DMS79 (cell line): Measurements from ENCODE around the gene GNA12.

ENCODE experiments used
- DNase-seq: peaks from one replicate; lab custom pipeline; 2025; lab: John Stamatoyannopoulos, UW

GNA12 gene

DNA sequence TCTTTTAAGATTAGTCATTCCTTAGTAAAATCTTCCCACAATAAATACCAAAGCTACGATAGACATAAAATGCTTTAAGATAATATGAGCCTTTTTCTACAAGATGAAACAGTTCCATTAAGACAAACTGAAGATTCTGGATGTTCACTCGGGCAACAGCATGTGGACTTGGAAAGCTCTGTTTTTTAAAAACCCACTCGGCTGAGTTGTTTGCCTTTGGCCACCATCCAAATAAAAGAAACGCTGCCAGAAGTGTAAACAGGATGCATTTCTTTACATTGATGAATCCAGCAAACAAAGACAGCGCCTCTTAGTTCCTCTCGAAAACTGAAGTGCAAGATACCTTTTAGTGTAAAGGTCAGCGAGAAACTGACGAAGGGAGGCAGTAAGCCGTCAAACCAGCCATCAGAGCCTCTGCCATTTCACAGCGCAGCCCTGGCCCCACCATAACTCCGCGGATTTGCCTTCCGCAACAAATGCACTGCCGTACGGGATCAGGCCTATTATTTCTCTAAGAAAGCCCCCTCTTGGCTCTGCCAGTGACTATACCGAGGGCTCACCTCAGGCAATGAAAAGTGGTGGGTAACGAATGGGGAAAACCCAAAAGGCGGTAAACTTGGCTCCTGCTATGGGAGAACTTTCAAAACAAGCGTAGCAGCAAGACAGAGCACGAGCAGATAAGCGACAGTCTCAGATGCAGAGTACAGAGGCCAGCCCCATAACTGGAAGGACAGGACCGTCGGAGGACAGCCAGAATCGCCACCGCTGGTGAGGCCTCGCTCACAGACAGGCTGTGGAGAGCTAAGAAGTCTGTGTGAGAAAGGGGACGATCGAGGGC is 41.4 kb downstream of the GNA12 start:
- peak; percentile 31 for DNase-seq

DNA sequence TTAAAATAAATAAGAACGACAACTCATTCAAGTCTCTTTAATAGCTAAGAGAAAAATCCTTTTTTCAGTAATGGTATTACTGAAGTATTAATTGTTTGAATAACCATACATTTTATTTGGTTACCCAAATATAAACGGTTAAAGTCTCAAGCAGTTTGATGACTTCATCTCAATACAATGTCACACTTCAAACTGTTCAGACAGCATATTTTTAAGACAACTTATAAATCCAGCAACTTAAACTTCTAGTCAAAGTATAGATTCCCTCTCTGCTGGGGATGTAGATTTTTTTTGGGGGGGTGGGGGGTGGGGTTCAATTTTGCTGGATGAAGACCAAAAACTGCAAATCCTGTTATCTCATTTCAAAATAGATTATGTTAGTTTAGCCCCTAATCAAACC is 42.0 kb downstream of the GNA12 start:
- no peak for DNase-seq

DNA sequence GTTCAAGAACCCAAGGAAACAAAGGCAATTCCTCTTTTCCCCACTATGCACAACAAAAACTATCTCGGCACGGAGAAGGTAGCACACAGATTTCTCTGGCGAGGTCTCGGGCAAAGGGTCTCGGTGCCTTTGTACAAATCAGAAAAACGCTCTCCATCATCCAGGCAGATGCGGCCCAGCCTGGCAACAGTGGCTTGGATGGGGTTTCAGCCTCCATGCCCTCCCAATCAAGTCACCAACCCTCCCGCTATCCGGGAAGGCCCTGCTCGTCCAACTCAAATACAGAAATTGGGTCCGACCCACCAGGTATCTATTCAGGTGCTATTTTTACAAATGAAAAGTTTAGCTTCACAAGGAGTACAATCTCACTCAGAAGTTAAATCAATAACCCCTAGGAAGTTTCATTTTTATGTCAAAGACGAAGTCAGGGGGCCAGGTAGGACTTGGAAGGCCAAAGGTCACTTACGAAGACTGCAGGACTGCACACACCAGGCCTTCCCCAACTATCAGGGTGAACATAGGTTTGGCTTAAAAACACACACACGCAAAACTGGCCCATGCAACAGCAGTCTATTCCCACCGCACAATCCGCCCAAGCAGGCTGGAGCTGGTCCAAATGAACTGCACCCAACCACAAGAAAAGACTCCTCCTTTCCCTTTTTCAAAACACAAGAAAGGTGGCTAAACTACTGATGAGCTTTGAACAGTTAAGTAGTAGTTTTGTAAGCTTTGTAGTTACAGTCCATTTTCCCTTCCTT is 43.0 kb downstream of the GNA12 start:
- no peak for DNase-seq

DNA sequence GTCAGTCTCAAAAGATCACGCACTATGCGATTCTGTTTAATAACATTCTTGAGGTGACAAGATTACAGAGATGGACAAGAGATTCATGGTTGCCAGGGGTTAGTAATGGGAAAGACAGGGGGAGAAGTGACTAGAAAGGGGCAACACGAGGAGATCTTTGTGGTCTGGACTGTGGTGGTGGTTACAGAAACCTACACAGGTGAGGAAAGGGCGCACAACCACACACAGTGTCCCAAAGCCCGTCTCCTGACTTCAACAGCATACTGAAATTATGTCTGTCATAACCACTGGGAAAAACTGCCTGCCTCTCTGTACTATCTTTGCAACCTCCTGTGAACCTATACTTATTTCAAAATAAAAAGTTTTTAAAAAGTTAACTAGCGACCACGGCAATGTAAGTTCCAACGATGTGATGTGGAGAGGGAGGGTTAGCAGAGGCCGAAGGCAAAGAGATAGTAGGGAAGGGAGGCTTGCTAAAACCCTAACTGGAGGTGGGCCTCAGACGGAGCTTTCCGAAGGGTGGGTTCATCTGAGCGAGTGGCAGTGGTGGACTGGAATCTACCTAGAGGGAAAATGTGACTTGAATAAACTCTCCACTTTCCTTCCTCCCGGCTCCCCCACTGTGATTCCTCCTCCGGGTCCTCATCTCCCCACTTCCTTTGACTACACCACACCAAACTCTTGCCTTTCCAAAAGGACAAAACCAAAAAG is 43.7 kb downstream of the GNA12 start:
- no peak for DNase-seq

DNA sequence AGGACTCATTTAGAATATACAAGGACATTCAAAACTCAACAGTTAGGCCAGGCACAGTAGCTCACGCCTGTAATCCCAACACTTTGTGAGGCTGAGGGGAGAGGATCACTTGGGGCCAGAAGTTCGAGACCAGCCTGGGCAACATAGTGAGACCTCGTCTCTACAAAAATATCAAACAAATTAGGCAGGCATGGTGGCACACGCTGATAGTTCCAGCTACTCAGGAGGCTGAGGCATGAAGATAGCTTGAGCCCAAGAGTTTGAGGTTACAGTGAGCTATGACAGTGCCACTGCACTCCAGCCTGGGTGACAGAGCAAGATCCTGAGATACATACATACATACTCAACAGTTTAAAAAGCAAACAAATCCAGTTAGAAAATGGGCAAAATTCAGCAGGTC is 44.9 kb downstream of the GNA12 start:
- DNase-seq: no peak

DNA sequence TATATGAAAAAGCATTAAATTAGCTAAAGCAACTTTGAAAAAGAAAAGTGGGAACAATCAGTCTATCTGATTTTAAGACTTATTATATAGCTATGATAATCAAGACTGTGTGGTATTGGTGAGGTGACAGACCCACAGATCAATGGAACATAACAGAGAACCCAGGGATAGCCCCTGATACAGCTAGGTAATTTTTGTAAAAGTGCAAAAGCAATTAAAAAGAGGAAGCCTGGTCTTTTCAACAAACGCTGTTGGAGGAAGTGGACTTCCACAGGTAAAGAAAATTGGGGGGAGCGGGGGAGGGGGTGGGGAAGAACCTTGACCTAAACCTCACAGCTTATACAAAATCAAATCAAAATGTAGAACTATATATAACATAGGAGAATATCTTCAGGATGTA is 45.4 kb downstream of the GNA12 start:
- no peak for DNase-seq

DNA sequence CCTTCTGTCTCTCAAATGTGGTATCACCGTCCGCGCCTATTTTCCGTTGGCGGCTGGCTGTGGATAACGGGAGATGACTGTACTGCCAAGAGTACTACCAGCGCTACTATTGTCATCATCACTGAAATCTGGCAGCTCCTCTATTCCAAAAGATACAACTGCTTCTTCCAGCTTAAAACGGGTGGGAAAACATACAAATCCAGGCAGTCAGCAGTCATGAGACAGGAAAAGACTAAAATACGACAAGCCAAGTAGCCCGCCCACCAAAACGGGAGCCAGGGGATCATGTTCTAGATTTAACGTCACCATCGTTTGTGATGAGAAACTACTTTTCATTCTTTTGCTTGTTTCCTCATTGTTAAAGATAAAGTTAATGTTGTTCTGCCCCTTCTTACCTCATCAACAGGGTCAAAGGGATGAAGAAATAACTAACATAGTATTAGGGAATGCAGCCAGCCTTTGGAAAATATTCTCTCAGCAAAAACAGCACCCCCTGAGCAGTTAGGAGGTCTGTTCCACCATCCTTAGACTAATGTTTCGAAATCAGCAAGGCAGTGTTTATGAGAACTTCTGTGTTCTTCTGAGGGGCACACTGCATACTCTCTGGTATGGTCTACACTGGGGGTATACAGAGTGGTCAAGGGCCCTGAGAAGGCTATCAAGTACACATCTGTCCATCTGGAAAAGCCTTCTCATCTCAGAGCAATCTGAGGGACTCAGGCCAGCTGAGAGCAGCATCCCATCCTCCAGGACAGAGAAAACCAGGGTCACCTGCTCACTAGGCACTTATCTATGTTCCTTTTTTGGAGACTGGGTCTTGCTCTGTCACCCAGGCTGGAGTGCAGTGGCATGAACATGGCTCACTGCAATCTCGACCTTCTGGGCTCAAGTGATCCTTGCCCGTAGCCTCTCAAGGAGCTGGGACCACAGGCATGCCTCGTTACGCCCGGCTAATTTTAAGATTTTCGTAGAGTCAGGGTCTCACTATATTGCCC is 47.5 kb downstream of the GNA12 start:
- DNase-seq: no peak

DNA sequence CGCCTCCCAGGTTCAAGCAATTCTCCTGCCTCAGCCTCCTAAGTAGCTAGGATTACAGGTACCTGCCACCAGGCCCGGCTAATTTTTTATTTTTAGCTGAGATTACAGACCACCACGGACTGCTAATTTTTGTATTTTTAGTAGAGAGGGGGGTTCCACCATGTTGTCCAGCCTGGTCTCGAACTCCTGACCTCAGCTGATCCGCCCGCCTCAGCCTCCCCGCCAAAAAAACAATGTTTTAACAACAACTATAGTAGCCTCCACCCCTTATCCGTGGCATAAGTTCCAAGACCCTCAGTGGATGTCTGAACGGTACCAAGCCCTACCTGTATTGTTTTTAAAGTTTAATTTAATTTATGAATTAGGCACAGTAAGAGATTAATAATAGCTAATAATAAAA is 48.2 kb downstream of the GNA12 start:
- DNase-seq: no peak

DNA sequence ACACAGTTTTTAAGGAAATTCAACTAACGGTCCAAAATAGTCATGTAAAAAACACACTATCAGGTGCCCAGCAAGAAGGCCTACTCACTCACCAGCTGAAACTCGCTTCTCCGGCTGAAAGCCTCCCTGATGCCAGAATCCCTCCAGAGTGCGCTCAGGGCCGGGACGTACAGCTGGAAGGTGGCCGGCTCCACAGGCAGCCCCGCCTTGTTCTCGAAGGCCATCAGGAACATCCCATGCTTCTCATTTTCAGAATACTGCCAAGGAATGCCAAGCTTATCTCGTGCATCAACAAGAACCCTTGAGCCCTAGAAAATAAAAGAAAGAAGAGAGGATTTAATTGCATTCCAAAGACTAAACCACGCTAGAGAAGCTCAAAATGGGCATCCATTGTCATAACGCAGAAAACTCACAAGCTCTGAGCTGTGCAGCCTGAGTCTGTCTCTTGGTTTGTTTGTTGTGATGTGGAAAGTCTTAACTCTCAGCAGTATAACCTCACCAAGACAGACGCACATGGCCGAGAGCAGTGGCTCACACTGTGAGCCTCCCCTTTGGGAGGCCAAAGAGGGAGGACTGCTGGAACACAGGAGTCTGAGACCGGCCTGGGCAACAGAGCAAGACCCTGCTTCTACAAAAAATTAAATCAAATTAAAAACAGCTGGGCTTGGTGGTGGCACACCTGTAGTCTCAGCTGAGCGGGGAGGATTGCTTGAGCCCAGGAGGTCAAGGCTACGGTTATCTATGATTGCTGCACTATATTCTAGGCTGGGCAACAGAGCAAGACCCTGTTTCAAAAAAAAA is 49.1 kb downstream of the GNA12 start:
- DNase-seq: no peak

DNA sequence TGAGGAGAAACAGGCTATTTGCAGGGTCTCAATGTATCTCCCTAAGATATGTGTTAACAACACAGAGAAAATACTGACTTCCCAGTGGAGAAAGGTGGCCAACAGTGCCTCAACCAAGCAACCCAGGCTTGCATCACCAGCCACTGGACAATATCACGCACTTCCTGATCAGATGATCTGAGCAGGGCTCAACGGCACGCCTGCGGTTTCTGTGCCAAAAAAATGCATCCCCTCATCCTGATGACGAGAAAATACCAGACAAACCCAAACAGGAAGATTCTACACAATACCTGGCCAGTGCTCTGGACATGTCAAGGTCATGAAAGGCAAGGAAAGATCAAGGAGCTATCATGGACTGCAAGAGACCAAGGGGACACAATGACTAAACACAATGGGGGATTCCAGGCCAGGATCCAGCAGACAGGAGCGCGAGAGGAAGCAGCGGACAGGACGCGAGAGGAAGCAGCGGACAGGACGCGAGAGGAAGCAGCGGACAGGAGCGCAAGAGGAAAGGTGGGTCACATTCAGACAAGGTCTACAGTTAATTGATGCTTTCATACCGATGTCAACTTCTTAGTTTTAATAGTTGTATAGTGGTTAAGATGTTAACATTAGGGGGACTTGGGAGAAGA is 51.1 kb downstream of the GNA12 start:
- DNase-seq: no peak

DNA sequence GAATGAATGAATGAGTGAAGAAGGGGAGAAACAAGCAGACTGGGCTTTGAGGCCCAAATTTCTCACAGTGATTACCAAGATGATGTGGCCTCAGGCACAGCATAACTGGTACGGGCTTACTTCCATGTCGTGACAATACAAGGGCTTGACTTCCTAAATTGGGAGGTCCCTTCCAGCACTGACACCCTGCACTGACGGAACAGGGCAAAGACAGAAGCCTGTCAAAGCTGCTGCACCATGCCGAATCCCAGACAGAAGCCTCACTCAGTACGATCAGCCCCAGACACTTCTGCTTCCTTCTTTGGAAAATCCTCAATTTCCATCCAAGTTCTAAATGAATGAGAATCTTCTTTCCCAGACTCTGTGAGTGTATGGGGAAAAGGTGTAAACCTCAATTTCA is 51.9 kb downstream of the GNA12 start:
- no peak for DNase-seq

DNA sequence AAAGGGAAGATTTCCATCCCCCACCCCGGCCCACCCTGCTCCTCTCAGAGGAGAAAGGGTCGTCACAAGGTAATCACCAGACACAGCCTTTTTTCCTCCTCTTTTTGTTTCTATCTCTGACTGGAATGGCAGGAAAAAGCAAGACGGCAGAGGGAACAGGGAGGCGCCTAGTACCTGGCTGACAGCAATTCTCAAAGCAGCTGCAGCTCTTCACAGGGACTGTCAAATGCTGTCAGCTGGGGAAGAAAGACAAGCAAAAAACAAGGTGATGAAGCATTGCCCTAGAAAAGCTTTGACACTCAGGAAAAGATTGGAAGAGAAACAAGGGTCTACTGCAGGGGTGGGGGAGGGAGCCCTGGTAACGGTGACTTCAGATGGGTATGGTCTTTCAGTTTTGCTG is 52.7 kb downstream of the GNA12 start:
- DNase-seq: no peak

DNA sequence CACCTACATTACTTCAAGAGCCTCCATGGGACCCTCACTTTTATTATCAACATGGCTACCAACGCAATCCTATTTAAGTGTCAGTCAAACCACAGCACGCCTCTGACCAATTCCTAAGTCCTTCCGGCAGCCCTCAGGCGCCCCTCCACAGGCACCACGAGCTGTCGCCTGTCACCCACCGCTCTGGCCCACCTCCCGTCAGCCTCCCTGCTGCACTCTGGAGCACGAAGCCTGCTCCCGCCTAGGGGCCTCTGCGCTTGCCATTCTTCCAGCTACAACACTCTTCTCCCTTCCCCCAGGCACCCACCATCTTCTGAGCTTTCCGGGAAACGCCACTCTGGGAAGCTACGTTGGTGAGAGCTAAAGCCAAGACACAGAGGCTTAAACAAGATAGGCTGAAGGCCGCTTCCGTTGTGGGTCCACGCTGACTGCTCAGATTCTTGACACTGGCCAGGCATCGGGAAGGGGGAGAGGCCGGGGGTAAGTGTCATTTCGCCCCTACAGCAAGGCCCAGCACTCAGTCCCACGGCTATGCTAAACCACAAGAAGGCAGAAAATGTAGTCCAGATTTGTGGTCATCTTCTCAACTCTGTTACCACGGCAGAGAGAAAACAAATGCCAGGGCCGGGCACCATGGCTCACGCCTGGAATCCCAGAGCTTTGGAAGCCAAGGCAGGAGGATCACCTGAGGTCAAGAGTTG is 56.7 kb downstream of the GNA12 start:
- no peak for DNase-seq

DNA sequence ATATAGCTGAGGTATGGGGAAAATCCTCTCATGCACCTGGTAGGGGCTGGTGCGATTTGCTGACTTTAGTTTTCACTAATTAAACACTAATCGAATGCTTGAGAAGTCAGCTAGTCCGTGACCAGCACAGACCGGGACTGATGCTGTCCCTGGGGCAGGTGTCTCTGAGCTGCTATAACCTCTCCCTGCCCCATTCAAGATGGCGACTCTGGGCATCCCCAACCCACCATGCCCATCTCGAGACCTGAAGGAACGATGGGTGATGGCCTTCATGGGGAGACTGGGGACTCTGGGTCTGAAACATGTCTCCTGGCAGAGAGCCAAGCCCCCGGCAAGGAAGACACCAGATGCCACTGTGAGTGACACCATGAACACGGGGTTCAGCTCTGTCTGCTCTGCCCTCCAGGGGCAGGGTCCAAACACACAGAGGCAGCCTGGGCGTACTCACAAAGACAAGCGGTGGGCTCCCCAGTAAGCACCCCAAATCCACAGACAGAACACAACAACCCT is 57.4 kb downstream of the GNA12 start:
- no peak for DNase-seq

DNA sequence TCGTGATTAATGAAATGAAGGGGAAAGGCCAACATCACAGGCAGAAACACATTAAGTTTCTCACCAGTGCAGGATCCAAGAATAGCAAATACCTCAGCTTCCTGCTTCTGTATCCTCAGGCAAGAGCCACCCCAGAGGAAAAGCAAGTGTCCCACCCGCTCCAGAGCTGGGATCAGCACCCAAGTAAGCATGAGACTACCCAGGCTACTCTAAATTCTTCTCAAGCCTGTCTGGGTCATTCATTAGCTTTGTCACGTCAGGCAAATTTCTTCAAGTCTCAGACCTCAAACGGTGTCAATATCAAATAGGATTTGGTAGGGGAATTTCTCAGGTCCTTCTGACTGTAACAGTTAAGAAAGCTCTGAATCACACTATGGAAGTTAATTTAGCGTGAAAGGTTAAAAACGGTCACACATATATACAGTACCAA is 59.0 kb downstream of the GNA12 start:
- DNase-seq: no peak

DNA sequence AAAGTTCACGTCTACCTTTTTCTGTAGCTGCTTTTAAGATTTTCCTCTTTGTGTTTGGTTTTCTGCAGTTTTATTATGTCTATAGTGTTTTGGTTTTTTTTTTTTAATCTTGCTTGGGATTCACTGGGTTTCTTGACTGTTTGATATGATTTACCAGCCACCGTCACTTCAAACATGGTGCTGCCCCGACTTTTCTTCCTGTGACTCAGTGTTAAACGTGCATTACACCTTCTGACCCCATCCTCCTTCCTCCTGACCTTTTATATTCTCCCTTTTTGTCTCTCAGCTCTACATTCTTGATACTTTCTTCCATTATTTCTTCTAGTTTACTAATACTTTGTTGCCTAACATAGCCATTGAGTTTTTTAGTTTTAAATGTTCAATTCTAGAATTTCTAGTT is 61.5 kb downstream of the GNA12 start:
- DNase-seq: no peak

DNA sequence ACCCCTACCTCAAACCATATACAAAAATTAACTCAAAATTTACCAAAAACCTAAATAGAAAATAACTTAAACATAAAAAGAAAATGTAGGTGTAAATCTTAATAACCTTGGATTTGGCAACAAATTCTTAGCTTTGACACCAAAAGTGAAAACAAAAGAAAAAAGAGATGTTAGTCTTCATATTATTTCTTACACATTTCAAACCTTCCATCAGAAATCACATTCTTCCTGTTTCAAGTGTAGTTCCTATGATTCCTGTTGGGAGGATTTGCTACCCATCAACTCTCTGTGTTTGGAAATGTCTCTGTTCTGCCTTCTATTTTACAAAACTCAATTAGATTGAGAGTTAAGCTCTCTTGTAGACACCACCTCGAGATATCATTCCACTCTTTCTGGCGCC is 62.0 kb downstream of the GNA12 start:
- DNase-seq: no peak

DNA sequence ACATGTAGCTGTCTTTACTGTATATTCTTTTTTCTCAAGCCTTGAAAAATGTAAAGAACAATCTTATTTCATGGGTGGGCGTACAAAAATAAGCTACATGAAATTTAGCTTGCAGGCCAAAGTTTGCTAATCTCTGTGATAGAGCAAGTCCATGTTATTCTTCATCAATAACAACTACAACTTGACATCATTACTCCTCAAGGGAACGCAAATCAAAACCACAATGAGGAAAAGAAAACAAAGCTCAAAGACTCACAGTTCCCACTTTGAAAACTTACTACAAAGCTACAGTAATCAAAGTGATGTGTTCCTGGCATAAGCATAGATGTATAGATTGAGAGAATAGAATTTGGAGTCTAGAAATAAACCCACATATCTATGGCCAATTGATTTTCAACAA is 62.5 kb downstream of the GNA12 start:
- DNase-seq: no peak

DNA sequence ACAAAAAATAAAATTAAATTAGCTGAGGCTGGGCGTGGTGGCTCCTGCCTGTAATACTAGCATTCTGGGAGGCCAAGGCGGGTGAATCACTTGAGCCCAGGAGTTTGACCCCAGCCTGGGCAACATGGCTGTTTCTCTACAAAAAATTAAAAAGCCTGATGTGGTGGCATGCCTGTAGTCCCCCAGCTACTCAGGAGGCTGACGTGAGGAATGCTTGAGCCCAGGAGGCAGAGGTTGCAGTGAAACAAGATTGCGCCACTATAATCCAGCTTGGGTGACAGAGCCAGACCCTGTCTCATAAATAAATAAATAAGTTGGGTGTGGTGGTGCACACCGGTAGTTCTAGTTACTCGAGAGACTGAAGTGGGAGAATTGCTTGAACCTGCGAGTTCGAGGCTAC is 65.1 kb downstream of the GNA12 start:
- DNase-seq: no peak
